GM12873 (cell line): ENCODE results near the gene OLA1.

ENCODE experiments used
- TF ChIP-seq, protein P1 (sequence below): IDR thresholded peaks from 2 replicates; pipeline ENCODE4 v1.5.1; 2012; ENCODE audit warnings: low read depth, mild to moderate bottlenecking, moderate library complexity, low read length, control low read depth; ENCODE audit not compliant: insufficient read depth; ENCODE audit errors: missing control alignments

Gene OLA1

DNA sequence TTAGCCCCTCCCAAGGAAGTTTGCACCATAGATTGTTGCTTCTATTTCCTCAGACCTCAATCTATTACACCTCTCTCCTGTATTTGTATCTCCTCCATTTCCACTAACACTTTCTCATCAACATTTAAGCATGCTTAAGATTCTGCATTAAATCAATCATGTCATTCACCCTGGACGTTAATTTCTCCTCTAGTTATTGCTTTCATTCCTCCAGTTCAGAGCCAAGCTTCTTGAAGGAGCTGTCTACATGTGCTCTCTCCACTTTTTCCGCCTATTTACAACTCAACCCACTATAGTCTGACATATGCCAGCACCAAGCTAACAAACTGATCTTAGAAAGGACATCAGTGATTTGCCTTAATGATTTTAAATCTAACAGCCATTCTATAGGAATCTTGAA, 99.5 kb downstream of the OLA1 start:
- TF ChIP-seq, protein P1, sequence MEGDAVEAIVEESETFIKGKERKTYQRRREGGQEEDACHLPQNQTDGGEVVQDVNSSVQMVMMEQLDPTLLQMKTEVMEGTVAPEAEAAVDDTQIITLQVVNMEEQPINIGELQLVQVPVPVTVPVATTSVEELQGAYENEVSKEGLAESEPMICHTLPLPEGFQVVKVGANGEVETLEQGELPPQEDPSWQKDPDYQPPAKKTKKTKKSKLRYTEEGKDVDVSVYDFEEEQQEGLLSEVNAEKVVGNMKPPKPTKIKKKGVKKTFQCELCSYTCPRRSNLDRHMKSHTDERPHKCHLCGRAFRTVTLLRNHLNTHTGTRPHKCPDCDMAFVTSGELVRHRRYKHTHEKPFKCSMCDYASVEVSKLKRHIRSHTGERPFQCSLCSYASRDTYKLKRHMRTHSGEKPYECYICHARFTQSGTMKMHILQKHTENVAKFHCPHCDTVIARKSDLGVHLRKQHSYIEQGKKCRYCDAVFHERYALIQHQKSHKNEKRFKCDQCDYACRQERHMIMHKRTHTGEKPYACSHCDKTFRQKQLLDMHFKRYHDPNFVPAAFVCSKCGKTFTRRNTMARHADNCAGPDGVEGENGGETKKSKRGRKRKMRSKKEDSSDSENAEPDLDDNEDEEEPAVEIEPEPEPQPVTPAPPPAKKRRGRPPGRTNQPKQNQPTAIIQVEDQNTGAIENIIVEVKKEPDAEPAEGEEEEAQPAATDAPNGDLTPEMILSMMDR = no peak

DNA sequence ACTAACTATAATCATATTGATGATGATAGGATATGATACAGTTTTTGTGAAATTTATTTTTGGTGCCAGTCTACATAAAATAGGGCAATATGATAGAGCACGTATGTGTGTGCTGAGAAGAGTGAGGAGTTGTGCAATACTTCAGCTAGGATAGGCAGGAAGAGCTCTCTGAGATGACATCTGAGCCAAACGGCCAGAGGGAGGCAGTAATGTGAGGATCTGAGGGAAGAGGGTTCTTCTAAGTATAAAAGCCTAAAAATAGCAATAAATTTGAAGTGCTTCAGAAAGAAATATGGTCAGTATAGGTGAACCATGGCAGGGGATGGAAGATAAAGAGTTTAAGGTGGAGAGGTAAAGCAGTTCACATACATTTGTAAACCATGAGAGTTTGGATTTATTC, 102.5 kb downstream of the OLA1 start:
- TF ChIP-seq, protein P1 = peak; percentile 23

DNA sequence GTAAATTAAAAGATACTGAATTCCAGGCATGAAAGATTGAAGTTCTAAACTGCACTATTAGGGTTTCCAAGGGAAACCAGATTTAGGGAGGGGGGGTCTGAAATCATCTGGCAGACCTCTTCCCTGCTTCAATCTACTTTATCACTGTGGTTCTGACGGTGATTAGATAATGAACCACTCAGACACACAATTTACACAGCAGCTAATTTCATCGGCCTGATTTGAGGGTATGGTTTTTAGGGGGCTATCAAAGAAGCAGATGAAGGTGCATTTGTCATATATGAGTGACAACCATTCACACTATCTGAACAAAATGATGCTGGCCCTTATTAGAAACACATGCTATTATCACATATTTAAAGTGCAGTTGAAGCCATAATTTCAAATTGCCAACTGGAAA, 106.0 kb downstream of the OLA1 start:
- TF ChIP-seq, protein P1 = no peak

DNA sequence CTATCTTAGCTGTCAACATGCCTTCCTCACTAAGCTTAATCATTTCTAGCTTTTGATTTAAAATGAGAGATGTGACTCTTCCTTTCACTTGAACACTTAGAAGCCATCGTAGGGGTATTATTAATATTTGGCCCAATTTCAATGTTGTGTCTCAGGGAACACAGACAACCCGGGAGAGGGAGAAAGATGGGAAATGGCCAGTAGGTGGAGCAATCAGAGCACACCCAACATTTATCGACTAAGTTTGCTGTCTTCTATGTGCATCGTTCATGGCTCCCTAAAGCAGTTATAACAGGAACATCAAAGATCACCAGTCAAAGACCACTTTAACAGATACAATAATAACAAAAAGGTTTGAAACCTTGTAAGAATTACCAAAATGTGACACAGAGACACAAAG, 110.2 kb downstream of the OLA1 start:
- TF ChIP-seq, protein P1 = peak; percentile 31

DNA sequence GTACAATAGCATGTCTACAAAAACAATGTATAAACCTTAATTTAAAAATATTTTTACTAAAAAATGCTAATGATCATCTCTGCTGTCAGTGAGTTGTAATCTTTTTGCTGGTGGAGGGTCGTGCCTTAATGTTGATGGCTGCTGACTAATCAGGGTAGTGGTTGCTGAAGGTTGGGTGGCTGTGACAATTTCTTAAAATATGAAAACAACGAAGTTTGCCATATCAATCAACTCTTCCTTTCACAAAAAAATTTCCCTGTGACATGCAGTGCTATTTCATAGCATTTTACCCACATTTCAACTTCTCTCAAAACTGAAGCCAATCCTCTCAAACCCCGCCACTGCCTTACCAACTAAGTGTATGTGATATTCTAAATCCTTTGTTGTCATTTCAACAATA, 112.4 kb downstream of the OLA1 start:
- TF ChIP-seq, protein P1 = no peak

DNA sequence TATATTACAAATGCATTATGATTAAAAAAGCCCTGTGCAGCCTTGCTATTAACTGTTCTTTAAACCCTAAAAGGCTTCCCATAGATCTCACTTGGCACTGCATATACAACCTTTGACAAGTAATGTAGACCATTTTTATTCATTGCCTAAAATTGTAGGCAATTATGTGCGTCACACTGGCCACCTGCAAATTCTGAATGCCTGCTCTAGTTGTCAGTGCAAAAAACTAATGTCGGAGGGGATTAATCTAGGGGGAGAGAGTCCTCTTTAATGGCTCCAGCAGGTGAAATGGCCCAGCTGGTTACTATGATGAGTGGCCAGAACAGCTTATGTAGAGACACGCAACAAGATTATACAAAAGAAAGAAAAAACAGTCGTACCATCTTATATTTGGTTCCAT, 123.2 kb downstream of the OLA1 start:
- TF ChIP-seq, protein P1 = no peak

DNA sequence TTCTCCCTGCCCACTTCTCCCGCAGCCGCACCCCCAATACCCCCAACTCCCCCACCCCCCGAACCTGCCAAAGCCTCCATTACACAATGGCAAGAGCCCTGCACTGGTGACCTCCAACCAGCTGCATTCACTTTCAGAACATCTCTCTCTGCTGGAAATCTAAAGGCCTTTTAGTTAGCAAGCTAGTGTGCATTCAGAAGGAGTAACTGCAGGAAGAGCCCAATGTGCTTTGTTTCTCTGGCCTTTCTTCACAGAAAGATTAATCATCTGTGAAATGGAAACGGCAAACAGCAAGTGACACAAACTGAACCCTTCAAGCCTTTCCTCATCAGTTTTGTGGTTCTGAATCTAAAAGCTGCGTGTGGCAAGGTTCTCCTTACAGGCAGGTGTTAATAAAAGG, 124.2 kb downstream of the OLA1 start:
- TF ChIP-seq, protein P1 = no peak
